Measurements from ENCODE around the gene SLC10A2.

DNA sequence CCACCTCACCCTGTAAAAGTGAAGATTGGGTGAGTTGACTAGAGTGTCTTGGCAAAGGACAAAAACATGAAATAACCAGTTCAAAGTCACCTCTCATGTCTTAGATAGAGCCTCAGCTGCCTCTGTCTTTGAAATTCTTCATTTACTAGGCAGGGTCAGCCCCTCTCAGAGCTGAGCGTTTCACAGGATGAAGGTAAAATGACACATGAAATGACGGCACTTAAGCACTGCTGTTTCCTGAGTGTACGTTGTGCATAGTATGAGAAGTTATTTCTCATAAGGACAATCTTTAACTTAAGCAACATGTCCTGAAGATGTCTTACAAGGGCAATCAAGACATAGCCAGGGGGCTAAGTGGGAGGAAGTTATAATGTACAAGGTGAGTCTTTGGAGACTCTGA, 32.3 kb upstream of the SLC10A2 start:
- TF ChIP-seq, protein P1, sequence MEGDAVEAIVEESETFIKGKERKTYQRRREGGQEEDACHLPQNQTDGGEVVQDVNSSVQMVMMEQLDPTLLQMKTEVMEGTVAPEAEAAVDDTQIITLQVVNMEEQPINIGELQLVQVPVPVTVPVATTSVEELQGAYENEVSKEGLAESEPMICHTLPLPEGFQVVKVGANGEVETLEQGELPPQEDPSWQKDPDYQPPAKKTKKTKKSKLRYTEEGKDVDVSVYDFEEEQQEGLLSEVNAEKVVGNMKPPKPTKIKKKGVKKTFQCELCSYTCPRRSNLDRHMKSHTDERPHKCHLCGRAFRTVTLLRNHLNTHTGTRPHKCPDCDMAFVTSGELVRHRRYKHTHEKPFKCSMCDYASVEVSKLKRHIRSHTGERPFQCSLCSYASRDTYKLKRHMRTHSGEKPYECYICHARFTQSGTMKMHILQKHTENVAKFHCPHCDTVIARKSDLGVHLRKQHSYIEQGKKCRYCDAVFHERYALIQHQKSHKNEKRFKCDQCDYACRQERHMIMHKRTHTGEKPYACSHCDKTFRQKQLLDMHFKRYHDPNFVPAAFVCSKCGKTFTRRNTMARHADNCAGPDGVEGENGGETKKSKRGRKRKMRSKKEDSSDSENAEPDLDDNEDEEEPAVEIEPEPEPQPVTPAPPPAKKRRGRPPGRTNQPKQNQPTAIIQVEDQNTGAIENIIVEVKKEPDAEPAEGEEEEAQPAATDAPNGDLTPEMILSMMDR (IDR thresholded peaks at IDR 0.05; ENCODE audit: low read depth, low read length, missing input control), result no peak
- TF ChIP-seq RAD21 (IDR thresholded peaks at IDR 0.05) (no peak), RXRA (IDR thresholded peaks at IDR 0.05) (no peak), YY1 (IDR thresholded peaks at IDR 0.05) (no peak), TAF1 (conservative IDR thresholded peaks at IDR 0.05) (no peak), SP1 (IDR thresholded peaks at IDR 0.05) (no peak)
- TF ChIP-seq, protein P2, sequence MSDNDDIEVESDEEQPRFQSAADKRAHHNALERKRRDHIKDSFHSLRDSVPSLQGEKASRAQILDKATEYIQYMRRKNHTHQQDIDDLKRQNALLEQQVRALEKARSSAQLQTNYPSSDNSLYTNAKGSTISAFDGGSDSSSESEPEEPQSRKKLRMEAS (IDR thresholded peaks at IDR 0.05), result no peak
- TF ChIP-seq, protein P3, sequence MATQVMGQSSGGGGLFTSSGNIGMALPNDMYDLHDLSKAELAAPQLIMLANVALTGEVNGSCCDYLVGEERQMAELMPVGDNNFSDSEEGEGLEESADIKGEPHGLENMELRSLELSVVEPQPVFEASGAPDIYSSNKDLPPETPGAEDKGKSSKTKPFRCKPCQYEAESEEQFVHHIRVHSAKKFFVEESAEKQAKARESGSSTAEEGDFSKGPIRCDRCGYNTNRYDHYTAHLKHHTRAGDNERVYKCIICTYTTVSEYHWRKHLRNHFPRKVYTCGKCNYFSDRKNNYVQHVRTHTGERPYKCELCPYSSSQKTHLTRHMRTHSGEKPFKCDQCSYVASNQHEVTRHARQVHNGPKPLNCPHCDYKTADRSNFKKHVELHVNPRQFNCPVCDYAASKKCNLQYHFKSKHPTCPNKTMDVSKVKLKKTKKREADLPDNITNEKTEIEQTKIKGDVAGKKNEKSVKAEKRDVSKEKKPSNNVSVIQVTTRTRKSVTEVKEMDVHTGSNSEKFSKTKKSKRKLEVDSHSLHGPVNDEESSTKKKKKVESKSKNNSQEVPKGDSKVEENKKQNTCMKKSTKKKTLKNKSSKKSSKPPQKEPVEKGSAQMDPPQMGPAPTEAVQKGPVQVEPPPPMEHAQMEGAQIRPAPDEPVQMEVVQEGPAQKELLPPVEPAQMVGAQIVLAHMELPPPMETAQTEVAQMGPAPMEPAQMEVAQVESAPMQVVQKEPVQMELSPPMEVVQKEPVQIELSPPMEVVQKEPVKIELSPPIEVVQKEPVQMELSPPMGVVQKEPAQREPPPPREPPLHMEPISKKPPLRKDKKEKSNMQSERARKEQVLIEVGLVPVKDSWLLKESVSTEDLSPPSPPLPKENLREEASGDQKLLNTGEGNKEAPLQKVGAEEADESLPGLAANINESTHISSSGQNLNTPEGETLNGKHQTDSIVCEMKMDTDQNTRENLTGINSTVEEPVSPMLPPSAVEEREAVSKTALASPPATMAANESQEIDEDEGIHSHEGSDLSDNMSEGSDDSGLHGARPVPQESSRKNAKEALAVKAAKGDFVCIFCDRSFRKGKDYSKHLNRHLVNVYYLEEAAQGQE (IDR thresholded peaks at IDR 0.05), result no peak
- TF ChIP-seq, protein P4, sequence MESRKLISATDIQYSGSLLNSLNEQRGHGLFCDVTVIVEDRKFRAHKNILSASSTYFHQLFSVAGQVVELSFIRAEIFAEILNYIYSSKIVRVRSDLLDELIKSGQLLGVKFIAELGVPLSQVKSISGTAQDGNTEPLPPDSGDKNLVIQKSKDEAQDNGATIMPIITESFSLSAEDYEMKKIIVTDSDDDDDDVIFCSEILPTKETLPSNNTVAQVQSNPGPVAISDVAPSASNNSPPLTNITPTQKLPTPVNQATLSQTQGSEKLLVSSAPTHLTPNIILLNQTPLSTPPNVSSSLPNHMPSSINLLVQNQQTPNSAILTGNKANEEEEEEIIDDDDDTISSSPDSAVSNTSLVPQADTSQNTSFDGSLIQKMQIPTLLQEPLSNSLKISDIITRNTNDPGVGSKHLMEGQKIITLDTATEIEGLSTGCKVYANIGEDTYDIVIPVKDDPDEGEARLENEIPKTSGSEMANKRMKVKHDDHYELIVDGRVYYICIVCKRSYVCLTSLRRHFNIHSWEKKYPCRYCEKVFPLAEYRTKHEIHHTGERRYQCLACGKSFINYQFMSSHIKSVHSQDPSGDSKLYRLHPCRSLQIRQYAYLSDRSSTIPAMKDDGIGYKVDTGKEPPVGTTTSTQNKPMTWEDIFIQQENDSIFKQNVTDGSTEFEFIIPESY (IDR thresholded peaks at IDR 0.05), result no peak
- TF ChIP-seq, protein P5, sequence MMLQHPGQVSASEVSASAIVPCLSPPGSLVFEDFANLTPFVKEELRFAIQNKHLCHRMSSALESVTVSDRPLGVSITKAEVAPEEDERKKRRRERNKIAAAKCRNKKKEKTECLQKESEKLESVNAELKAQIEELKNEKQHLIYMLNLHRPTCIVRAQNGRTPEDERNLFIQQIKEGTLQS (IDR thresholded peaks at IDR 0.05), result no peak
